ENCODE measurements around the gene DPF3.

Gene DPF3

GRCh38 chr14:72863216-72864006, 30.5 kb downstream of the DPF3 start:
- no peak for TF ChIP-seq EZH2 (optimal IDR thresholded peaks at IDR 0.05; ENCODE audit: low read depth, low read length)
- TF ChIP-seq, protein P1, sequence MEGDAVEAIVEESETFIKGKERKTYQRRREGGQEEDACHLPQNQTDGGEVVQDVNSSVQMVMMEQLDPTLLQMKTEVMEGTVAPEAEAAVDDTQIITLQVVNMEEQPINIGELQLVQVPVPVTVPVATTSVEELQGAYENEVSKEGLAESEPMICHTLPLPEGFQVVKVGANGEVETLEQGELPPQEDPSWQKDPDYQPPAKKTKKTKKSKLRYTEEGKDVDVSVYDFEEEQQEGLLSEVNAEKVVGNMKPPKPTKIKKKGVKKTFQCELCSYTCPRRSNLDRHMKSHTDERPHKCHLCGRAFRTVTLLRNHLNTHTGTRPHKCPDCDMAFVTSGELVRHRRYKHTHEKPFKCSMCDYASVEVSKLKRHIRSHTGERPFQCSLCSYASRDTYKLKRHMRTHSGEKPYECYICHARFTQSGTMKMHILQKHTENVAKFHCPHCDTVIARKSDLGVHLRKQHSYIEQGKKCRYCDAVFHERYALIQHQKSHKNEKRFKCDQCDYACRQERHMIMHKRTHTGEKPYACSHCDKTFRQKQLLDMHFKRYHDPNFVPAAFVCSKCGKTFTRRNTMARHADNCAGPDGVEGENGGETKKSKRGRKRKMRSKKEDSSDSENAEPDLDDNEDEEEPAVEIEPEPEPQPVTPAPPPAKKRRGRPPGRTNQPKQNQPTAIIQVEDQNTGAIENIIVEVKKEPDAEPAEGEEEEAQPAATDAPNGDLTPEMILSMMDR (IDR thresholded peaks at IDR 0.05; ENCODE audit: low read length) = peak; percentile 17
- TF ChIP-seq EZH2phosphoT487 (IDR thresholded peaks at IDR 0.05; ENCODE audit: low read length) = no peak
- Histone ChIP-seq H3K27ac (ENCODE audit: low read length) (peak overlapping the region; percentile 76), H2AFZ (ENCODE audit: low read length) (no peak overlapping the region), H3K27me3 (replicated peaks; ENCODE audit: insufficient read depth, low read length) (no peaks in the 10 kb centered on the region), H3K4me3 (ENCODE audit: low read length) (no peak overlapping the region), H4K20me1 (ENCODE audit: insufficient read depth, low read length) (no peaks in the 10 kb centered on the region), H3K9me3 (replicated peaks; ENCODE audit: insufficient read depth, low read length) (no peaks in the 10 kb centered on the region), H3K4me1 (ENCODE audit: low read length) (peaks cover 33% of the 10 kb centered on the region), H3K36me3 (replicated peaks; ENCODE audit: insufficient read depth, low read length) (no peaks in the 10 kb centered on the region), H3K9ac (ENCODE audit: low read length) (no peak overlapping the region), H3F3A (ENCODE audit: insufficient read depth, low read length) (peaks cover 4% of the 10 kb centered on the region; the same call in 1 of the 2 replicates), H3K9me2 (replicated peaks; ENCODE audit: insufficient read depth, low read length) (no peaks in the 10 kb centered on the region), H3K79me2 (ENCODE audit: low read length) (peaks cover 93% of the 10 kb centered on the region), H3K4me2 (ENCODE audit: low read depth, low read length) (peak overlapping the region; percentile 34)
- peak; percentile 61 for DNase-seq

GRCh38 chr14:72856530-72857266, 37.2 kb downstream of the DPF3 start:
- no peak overlapping the region for H2AFZ ChIP-seq (ENCODE audit: low read length)
- H3K79me2 ChIP-seq (ENCODE audit: low read length) = peaks cover 95% of the 10 kb centered on the region
- TF ChIP-seq, protein P1 (IDR thresholded peaks at IDR 0.05; ENCODE audit: low read length) = no peak
- TF ChIP-seq EZH2phosphoT487 (IDR thresholded peaks at IDR 0.05; ENCODE audit: low read length) = no peak
- no peak for TF ChIP-seq EZH2 (optimal IDR thresholded peaks at IDR 0.05; ENCODE audit: low read depth, low read length)

GRCh38 chr14:72855913-72856312, 38.0 kb downstream of the DPF3 start:
- H3K9ac ChIP-seq (ENCODE audit: low read length) = no peak overlapping the region
- H3K27ac ChIP-seq (ENCODE audit: low read length) = no peak overlapping the region
- TF ChIP-seq, protein P1 (IDR thresholded peaks at IDR 0.05; ENCODE audit: low read length) = no peak
- TF ChIP-seq EZH2phosphoT487 (IDR thresholded peaks at IDR 0.05; ENCODE audit: low read length) (no peak), EZH2 (optimal IDR thresholded peaks at IDR 0.05; ENCODE audit: low read depth, low read length) (no peak)
- no peaks in the 10 kb centered on the region for H3K9me3 ChIP-seq (replicated peaks; ENCODE audit: insufficient read depth, low read length)
- no peaks in the 10 kb centered on the region for H3K4me1 ChIP-seq (ENCODE audit: low read length)
- H3K27me3 ChIP-seq (replicated peaks; ENCODE audit: insufficient read depth, low read length) = no peaks in the 10 kb centered on the region
- no peak overlapping the region for H2AFZ ChIP-seq (ENCODE audit: low read length)
- no peak overlapping the region for H3K4me3 ChIP-seq (ENCODE audit: low read length)
- no peaks in the 10 kb centered on the region for H3K9me2 ChIP-seq (replicated peaks; ENCODE audit: insufficient read depth, low read length)
- H3K79me2 ChIP-seq (ENCODE audit: low read length) = peaks cover 95% of the 10 kb centered on the region
- no peak overlapping the region for H3K4me2 ChIP-seq (ENCODE audit: low read depth, low read length)
- peaks cover 3% of the 10 kb centered on the region; the same call in 1 of the 2 replicates for H4K20me1 ChIP-seq (ENCODE audit: insufficient read depth, low read length)
- no peaks in the 10 kb centered on the region for H3K36me3 ChIP-seq (replicated peaks; ENCODE audit: insufficient read depth, low read length)
- DNase-seq = no peak
- 0 out of 2 replicates have a peak, but pooled peaks cover 2% of the 10 kb centered on the region for H3F3A ChIP-seq (ENCODE audit: insufficient read depth, low read length)

More at GRCh38 chr14:72856530-72857266, 37.2 kb downstream of the DPF3 start:
- Histone ChIP-seq H3K27me3 (replicated peaks; ENCODE audit: insufficient read depth, low read length) (no peaks in the 10 kb centered on the region), H4K20me1 (ENCODE audit: insufficient read depth, low read length) (peaks cover 3% of the 10 kb centered on the region; the same call in 1 of the 2 replicates), H3K9me3 (replicated peaks; ENCODE audit: insufficient read depth, low read length) (no peaks in the 10 kb centered on the region), H3K36me3 (replicated peaks; ENCODE audit: insufficient read depth, low read length) (no peaks in the 10 kb centered on the region), H3K9me2 (replicated peaks; ENCODE audit: insufficient read depth, low read length) (no peaks in the 10 kb centered on the region), H3K4me2 (ENCODE audit: low read depth, low read length) (no peak overlapping the region), H3K4me1 (ENCODE audit: low read length) (no peaks in the 10 kb centered on the region), H3K9ac (ENCODE audit: low read length) (no peak overlapping the region), H3K27ac (ENCODE audit: low read length) (no peak overlapping the region), H3K4me3 (ENCODE audit: low read length) (no peak overlapping the region), H3F3A (ENCODE audit: insufficient read depth, low read length) (0 out of 2 replicates have a peak, but pooled peaks cover 2% of the 10 kb centered on the region)
- no peak for DNase-seq
